MM.1S (cell line): ENCODE data around the gene CCDC91.

ENCODE experiments used
- EZH2 ChIP-seq: fragments of 300-600 bp; sonication (generic); optimal IDR thresholded peaks from 2 replicates; pipeline ENCODE3; 2017; ENCODE audit warnings: low read depth, mild to moderate bottlenecking, antibody characterized with exemption, low read length, mixed read lengths
- TF ChIP-seq, protein P1 (sequence below): fragments of 300-600 bp; sonication (generic); IDR thresholded peaks from 2 replicates; pipeline ENCODE4 v1.5.1; 2016; ENCODE audit warnings: antibody characterized with exemption, low read length, mixed read lengths

DNA sequence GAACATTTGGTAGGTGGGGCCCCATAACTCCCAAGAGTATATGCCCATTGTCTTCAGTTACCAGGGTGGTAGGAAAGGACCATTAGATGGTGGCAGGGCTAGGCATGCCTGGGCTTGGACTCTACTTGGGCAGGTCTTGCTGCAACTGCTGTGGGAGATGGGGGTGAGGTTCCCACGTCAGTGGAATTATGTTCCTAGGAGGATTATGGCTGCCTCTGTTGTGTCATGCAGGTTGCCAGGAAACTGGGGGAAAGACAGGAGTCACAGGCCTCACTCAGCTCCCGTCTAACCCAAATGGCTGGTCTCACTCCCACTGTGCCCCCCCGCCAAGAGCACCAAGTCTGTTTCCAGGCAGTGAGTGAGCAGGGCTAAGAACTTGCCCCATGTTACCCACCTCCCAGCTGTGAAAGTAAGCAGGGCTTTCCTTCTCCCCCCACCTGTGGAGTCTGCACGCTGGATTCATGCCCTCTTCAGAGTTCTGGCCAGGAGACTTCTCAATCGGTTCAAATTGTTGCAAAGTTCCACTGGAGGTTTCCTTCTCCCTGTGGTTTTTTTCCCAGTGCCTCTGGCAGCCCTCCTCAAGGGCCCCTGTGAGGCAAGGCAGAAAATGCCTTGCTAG is 337.5 kb downstream of the CCDC91 start:
- TF ChIP-seq EZH2, result no peak
- TF ChIP-seq, protein P1, sequence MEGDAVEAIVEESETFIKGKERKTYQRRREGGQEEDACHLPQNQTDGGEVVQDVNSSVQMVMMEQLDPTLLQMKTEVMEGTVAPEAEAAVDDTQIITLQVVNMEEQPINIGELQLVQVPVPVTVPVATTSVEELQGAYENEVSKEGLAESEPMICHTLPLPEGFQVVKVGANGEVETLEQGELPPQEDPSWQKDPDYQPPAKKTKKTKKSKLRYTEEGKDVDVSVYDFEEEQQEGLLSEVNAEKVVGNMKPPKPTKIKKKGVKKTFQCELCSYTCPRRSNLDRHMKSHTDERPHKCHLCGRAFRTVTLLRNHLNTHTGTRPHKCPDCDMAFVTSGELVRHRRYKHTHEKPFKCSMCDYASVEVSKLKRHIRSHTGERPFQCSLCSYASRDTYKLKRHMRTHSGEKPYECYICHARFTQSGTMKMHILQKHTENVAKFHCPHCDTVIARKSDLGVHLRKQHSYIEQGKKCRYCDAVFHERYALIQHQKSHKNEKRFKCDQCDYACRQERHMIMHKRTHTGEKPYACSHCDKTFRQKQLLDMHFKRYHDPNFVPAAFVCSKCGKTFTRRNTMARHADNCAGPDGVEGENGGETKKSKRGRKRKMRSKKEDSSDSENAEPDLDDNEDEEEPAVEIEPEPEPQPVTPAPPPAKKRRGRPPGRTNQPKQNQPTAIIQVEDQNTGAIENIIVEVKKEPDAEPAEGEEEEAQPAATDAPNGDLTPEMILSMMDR, result no peak
